ENCODE results near the gene SOX2.

SOX2 gene

GRCh38 chr3:181704421-181705085 lies 7.2 kb upstream of the SOX2 start:
- no peak for DNase-seq (ENCODE audit: low read depth)

- DNase-seq (ENCODE audit: low read depth): no peak
Measured at GRCh38 chr3:181705086-181705480, 6.6 kb upstream of the SOX2 start.

GRCh38 chr3:181707980-181708379 lies 3.7 kb upstream of the SOX2 start:
- DNase-seq (ENCODE audit: low read depth): no peak

GRCh38 chr3:181709537-181710279 lies 2.0 kb upstream of the SOX2 start:
- no peak for DNase-seq (ENCODE audit: low read depth)

GRCh38 chr3:181710345-181711291 lies 1.1 kb upstream of the SOX2 start:
- no peak for DNase-seq (ENCODE audit: low read depth)

- no peak for DNase-seq (ENCODE audit: low read depth)
Measured at GRCh38 chr3:181712226-181712552, 464 bp downstream of the SOX2 start.

GRCh38 chr3:181712553-181713279 lies 991 bp downstream of the SOX2 start:
- no peak for DNase-seq (ENCODE audit: low read depth)

- no peak for DNase-seq (ENCODE audit: low read depth)
Measured at GRCh38 chr3:181713280-181713647, 1.5 kb downstream of the SOX2 start.

- no peak for DNase-seq (ENCODE audit: low read depth)
Measured at GRCh38 chr3:181713676-181714612, 2.2 kb downstream of the SOX2 start.

GRCh38 chr3:181715571-181716340 lies 4.0 kb downstream of the SOX2 start:
- no peak for DNase-seq (ENCODE audit: low read depth)

GRCh38 chr3:181716966-181717365 lies 5.2 kb downstream of the SOX2 start:
- no peak for DNase-seq (ENCODE audit: low read depth)

GRCh38 chr3:181717549-181718171 lies 5.9 kb downstream of the SOX2 start:
- DNase-seq (ENCODE audit: low read depth): no peak

GRCh38 chr3:181718369-181718768 lies 6.6 kb downstream of the SOX2 start:
- DNase-seq (ENCODE audit: low read depth): no peak

- no peak for DNase-seq (ENCODE audit: low read depth)
Measured at GRCh38 chr3:181718987-181719911, 7.5 kb downstream of the SOX2 start.

GRCh38 chr3:181719991-181720680 lies 8.4 kb downstream of the SOX2 start:
- DNase-seq (ENCODE audit: low read depth): no peak

- no peak for DNase-seq (ENCODE audit: low read depth)
Measured at GRCh38 chr3:181721046-181721875, 9.5 kb downstream of the SOX2 start.

- DNase-seq (ENCODE audit: low read depth): no peak
Measured at GRCh38 chr3:181722156-181722555, 10.4 kb downstream of the SOX2 start.
